Activated CD4-positive, alpha-beta T cell treated with anti-CD3 and anti-CD28 coated beads for 1 hour (primary cell): ENCODE data around the gene IFNG-AS1.
A peak's percentile ranks its signal among the peaks of the same experiment; 100 is the strongest.

Experiments
- DNase-seq: peaks from one replicate; pipeline ENCODE4 v3.0.0-alpha.2; 2020

The IFNG-AS1 gene

DNA sequence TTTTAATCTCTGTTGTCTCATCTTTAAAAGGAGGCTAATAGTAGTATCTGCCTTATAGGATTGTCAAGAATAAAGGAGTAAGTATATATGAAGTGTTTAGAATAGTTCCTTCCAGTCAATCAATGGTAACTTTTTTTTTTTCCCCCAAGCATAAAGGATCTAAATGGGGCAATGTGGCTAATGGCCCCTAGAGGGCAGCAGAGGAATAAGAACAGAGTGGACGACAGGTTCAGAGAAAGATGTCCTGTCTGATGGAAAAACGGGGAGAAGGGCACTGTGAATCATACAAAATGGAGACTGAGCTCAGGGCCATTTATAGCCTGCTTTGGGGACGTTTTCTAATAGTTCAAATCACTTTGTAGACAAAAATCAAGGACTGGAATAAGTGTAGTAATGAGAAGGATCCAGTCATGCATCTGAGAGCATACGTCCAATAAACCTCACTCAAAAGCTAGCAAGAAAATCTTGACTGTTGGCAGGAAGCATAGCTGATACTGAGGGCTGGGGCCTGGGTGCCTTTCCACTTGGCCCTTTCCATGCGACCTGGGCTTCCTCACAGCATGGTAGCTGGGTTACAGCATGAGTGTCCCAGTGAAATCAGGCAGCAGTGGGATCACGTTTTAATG is 51.3 kb downstream of the IFNG-AS1 start:
- peak; percentile 41 for DNase-seq

DNA sequence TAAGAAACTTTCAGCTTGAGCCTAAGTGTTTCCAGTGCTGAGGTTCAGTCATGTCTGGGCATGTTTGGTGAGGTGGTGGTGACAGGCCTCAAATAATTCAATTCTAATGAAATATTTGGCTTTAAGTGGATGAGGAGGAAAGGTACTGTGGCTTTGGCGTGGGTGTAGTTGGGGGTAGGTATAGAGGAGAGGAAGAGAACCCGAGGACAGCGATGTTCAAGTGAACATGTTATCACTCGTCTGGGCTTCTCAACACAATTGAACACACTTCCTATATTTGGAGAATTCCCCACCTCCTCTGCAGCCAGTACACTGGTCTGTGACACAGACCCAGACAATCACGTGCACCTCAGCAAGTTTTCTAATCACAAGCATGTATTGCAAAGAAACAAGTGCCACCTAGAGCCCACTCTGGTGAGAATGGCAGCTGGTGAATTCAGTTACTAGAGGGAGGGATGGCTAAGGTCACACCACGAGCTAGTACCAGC is 53.0 kb downstream of the IFNG-AS1 start:
- no peak for DNase-seq

DNA sequence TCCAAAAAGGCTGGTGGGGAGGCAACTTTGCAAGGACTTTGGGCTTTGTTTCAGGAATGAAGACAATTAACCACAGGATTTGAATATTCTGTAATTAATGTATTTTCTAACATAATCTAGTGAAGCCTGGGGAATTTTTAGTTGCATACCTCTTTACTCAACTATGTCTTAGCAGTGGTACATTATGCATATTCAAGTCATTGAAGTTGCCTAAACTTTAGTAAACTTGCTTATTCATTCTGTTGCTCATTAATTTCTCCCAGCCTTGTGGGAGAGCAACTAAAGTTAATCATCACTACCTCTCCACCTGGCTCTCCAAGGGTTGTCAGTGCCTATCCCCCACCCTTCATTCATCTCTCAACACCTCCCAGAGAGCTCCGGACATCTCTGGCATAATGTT is 54.2 kb downstream of the IFNG-AS1 start:
- no peak for DNase-seq

DNA sequence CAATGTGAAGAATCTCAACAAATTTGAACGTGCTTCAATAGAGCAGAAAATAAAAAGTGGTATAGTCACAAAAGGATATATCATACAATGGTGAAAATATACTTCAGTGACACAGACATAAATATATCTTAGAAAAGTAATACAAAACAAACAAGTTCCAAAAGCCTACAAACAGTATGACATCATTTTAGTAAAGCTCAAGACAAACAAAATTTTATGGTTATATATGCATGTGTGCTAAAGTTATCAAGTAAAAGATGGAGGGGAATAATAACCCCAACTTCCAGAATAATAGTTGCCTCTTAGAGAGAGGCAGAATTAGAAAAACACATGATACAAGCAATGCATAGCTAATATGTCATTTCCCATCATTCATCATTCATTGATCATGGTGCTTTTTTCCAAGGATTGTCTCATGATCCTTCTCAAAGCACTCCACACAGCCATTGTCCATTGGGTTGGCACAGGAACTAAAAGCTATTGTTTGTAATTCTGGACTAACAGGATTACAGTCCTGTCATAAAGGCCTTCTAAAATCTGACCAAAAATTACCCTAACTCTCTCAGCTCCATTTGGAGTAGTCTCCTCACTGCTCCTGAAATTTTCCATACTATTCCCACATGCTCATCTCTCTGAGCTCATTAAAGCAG is 59.5 kb downstream of the IFNG-AS1 start:
- DNase-seq = no peak

DNA sequence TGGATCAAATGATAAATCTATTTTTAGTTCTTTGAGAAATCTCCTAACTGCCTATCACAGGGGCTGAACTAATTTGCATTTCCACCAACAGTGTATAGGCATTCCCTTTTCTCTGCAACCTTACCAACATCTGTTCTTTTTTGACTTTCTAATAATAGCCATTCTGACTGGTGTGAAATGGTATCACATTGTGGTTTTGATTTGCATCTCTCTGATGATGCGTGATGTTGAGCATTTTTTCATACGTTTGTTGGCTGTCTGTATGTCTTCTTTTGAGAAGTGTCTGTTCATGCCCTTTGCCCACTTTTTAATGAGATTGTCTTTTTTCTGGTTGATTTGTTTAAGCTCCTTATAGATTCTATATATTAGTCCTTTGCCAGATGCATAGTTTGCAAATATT is 67.1 kb downstream of the IFNG-AS1 start:
- DNase-seq = no peak

DNA sequence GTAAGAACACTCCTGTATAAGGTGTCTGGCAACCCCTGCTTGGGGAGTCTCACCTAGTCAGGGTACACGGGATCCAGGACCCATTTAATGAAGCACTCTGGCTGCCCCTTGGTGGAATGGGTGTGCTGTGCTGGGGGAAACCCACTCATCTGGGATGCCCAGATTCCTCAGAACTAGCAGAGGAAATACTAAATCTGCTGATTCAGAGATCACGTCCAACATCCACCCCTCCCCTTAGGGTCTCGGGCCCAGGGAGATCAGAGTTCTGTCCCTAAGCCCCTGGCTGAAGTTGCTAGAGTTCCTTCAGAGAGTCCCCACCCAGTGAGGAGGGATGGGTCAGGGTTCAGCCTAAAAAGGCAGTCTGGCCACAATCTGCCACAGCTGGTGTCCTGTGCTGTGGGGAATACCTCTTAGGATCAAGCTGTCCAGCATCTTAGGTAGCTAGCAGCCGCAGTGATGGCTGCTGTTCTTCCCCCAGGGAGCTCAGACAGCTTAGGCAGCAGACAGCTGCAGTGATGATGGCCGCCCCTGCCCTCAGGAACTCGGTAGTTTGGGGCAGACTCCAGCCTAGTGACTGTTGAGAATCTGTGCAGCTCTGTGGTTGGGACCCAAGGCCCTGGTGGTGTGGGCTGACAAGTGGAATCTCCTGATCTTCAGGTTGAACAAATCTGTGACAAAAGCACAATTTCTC is 74.8 kb downstream of the IFNG-AS1 start:
- no peak for DNase-seq

DNA sequence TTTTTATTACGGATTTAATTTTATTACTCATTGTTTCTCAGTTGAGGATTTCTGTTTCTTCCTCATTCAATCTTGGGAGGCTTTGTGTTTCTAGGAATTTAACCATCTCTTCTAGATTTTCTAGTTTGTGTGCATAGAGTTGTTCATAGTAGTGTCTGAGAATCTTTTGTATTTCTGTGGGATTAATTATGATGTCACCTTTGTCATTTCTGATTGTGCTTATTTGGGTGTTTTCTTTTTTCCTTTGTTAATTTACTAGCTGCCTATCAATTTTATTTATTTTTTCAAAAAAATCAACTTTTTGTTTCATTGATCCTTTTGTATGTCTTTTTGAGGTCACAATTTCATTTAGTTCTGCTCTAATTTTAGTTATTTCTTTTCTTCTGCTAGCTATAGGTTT is 75.9 kb downstream of the IFNG-AS1 start:
- DNase-seq = no peak

DNA sequence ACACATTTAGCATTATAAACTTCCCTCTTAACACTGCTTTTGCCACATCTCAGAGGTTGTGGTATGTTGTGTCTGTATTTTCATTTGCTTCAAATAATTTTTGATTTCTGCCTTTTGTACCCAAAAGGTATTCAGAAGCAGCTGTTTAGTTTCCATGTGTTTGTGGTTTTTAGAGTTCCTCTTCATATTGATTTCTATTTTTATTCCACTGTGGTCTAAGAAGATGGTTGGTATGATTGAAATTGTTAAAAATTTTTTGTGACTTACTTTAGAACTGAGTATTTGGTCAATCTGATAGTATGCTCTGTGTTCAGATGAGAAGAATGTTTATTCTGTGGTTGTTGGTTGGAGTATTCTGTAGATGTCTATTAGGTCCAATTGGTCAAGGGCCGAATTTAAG is 76.4 kb downstream of the IFNG-AS1 start:
- DNase-seq = no peak

DNA sequence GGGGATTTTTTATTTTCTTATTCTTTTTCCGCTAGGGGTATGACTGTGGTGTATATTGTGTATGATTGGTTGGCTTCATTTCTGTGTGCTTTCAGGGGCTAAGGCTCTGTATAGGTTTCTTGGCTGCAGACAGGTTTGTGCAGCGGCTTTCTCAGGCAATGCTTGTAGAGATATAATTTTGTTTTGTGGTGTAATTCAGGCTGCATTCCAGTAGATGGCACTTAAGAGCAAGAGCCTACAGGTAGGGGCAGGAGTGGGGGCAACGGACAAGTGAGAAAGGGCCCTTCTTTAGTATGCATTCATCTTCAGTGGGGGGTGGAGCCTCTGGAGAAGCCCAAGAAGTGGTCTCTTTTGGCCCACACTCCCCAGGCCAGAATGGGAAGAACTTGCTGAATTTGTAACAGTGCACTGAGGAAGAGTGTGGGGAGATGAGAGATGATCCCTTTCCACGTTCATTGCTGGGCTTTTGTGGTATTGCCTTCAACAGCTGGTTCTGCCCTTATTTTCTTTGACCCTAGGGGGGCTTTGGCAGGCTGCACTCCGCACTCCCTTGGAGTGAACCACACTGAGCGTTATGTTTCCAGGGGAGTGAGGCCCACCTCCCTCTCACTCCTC is 78.6 kb downstream of the IFNG-AS1 start:
- no peak for DNase-seq

DNA sequence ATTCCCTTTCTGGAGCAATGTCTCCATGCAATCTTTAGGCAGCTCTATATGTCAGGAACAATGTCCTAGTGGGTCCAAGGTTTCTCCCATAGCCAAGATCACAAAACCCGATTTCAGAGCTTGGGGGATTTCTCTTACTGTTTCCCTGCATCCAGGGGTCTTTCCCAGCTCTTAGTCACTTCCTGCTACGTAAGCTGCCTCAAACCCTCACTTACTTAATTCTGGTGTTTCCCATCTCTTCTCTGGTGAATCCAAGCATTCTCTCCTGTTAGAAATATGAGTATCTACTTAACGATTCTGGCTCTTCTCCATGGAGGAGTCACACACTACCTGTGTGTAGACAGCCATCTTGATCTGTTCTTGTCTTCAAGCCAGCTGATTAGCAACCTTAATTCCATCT is 80.0 kb downstream of the IFNG-AS1 start:
- DNase-seq = no peak
